Erythroblast (primary cell): Measurements from ENCODE around the gene LKAAEAR1.

Source experiments
- GATA1 ChIP-seq: IDR thresholded peaks from 2 replicates; pipeline ENCODE4 v1.6.1; 2011; ENCODE audit warnings: low read depth, mild to moderate bottlenecking, control low read depth, low read length, moderate library complexity
- POLR2A ChIP-seq: IDR thresholded peaks from 2 replicates; pipeline ENCODE4 v1.6.1; 2011; ENCODE audit warnings: mild to moderate bottlenecking, low read length

GRCh38 chr20:64047046-64047389 lies 37.2 kb downstream of the LKAAEAR1 start:
- TF ChIP-seq POLR2A (no peak), GATA1 (no peak)
